GM21576 (cell line): ENCODE measurements around the gene PON2.
"Not testable (repeated sequence)": the region's sequence is repeated elsewhere in the genome, so short reads cannot be mapped to it uniquely, and the experiment has no call there.

ENCODE experiments used
- ATAC-seq: cut with Tn5 transposase; IDR thresholded peaks from one replicate; pipeline ENCODE4 v1.9.1; 2021; ENCODE audit warnings: mild to moderate bottlenecking, moderate library complexity; ENCODE audit not compliant: unreplicated experiment

PON2 gene

DNA sequence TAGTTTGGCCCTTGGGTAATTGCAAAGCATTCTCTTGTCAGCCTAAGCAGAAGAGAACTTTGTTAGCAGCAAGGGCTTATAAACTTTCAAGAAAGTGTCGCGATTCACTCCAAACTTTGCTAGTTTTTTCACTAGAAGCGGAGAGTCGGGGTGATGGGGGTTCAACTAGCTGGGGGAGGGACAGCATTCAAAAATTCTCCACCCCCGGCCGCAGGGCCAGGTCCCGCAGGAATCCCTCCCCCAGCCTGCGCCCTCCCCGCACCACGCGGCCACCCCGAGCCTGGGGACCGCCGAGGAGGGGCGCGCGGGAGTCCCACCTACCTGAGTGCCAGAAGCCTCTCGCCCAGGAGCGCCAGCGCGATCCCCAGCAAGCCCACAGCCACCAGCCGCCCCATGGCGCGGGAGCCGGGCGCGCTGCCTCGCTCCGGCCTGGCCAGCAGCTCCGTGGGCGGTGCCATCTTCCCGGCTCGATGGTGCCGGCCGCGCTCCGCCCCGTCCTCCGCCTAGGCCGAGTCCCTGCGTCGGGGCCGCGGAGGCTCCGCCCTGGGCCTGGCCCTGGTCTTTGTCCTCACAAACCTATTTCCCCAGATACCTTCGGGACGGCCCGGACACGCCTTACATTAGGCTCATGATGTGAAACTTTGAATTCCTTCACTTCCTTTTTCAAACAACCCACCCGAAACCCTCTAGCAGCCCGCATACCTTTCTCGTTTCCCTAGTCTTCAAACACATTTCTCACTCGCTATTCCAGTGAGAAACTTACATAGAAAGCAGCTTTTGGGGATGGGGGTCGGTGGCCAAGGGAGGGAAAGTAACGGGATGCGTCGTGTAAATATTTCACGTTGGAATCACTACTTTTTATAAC lies at the start of gene PON2:
Gene PON2 (minus strand): TSS at position 472 of the 865 bp plus-strand sequence. CDS start 77 bp downstream, at position 395.
- peak; percentile 94 for ATAC-seq

DNA sequence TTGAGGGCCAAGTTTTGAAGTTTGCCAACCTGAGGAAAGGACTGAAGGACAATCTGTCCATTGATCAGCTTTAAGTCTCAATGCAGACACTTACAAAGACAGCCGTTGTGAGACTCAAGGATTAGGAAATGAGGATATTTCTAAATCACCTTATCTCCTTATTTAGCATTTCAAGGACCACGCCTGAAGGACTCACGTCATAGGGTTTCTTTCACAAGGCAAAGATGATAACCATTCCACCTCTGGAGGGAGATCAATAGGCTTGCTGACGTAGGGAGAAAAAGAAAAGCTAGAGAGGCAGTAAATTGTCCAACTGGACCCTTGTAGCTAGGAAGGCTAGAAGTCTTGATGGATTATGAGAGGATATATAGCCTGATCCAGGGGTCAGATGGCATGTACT lies 47.6 kb upstream of the PON2 start:
- no peak for ATAC-seq

DNA sequence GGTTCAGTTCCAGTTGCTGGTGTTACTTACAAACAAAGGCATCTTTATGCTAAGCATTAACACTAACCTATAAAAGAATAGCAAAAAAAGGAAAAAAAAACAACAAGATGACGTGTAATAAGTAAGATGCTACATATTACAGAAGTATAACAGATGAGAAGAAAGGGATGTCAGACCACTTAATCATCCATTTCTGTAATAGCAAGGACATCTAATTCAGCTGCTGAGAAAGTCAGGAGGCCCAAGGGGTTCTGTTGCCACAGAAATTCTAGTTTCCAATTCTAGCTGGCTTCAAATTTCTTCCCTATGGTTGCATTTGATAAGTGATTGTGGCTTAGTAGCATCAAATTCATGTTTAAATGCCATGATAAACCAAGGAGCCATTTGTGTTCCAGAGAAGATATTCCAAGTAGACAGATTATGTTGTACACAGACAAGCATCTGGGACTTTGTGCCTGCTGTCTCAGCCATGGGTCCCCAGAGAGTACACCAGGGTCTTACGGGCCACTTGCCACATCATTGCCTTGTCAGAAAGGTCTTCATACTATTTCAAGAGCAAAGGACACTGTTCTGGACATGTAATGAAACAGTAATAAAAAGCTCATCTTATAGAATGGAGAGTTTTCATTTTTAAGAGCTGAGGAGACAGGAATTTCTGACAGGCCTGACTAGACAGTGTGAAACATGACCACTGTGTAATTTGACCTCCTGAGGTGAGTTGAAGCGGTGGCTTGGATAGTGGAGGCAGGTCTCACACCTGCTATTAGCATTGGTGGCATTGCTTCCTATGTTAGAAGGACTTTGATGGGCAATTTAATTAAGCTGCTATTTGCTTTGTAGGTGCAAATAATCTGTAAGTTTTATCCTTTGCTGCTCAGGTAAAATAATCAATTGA lies 46.7 kb upstream of the PON2 start:
- no peak for ATAC-seq

DNA sequence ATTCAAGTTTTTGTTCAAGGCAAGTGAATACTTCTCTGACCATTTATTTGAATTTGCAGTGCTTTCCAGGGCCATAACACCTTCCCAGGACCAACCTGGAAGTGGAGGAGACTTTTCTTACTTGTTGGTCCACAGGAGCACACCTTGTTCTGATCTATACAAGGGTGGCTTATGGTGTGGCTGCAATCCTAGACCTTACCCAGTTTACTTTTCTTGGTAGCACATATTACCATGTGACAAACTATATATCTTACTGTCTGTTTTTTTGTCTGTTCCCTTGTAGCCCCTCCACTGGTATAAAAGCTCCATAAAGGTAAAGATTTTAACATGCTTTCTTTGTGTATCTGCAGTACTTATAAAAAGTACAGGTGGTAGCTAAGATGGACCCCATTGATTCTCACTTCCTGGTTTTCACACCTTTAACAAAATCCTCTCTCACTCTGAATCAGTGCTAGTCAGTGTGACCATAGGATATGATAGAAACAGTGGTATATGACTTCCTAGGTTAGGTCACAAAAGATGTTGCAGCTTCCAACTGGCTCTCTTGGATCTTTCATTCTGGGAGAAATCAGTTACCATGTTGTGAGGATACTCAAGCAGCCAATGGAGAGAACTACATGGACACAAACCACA lies 45.3 kb upstream of the PON2 start:
- ATAC-seq, result peak; percentile 60

DNA sequence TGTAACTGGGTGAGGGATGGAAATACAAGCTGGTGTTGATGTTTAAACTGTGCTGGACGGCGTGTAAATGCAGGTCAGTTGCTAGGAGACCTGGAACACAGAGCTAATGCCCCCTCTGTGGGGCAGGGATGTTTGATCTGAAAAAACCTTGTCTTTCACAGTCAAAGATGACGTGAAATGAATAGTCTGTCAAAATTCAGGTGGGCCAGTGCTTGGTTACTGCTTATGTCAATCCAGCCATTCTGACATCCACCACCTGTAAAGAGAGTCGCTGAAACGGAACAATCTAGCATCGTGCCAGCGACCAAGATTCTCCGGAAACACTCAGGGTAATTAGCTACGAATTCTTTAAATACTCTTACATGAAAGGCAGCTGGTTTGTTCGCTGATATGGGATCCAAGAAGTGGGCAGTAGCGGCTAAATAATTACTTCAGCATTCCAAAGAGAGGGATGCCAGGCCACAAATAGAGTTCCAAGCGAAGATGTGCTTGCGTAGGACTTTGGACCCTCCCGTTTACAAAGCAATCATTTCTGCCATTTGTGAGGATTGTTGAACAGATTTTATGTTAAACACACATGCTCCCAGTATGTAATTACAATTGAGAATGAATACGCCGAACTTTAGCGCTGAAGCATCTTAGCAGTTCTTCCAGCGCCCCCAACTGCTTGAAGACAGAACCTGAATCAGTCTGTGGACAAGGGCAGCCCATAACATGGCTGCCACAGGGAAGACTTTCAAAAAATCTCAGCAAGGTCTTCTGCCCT lies 43.6 kb upstream of the PON2 start:
- no peak for ATAC-seq

DNA sequence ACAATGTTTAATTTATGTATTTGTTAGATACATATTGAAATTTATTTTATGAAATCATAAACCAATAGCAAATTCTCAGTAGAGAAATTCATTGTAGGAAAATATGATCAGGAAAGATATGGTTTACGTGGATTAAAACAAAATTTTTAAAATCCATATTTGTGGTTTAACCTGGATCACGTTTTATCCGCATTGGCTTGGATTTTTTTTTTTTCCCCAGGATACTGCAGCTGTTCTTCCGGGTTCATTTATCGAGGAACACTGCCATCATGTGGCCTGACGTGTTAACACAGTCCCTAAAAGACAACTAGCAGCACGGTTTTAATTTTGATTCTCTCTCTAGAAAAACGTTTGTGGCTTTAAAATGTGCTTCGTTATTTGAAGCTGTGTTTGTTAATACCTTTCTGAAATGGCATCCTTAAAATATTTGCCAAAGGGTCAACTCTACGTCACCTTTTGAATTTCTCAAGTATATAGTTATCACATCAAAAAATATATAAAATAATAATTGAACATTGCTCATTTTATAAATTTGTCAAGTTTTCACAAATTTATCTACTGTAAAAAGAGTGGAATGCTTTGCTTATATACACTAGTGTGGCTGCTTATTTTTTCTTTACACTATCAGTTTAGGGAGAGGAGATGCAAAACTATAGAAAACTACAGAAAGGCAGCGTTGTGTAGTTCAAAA lies 42.2 kb upstream of the PON2 start:
- ATAC-seq, result peak; percentile 61

DNA sequence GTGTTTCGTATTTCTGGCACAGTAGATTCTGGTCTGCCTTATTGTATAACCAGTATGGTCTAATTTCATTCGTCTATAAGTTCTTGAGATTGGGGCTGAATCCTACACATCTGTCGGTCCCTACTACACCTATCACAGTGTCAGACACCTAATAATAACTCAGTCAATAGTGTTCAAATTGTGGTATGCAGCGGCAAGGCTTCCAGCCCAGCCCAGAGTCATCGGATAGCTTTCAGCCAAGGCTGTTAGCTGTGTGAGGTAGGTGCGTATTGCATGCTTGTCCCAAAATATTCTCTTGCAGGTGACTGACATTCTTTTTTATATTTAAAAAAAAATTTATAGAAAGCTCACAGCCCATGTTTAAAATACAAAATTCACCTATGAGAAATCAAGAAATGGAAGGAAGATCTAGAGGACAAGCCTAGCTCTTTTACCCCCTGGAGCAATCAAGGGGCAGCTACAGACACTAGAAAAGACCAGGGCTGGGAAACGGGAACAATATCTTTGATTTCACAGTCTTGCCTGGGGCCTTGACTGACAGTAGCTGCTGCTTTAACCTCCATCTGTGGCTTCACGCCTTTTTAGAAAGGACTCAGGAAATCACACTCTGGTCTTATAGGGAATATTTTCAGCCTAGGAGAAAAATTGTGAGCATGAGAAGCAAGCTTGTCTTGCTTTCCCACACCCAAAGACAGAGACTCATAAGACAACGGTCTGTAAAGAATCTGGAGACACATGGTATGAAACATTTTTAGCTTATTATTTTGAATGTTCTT lies 41.4 kb upstream of the PON2 start:
- no peak for ATAC-seq

DNA sequence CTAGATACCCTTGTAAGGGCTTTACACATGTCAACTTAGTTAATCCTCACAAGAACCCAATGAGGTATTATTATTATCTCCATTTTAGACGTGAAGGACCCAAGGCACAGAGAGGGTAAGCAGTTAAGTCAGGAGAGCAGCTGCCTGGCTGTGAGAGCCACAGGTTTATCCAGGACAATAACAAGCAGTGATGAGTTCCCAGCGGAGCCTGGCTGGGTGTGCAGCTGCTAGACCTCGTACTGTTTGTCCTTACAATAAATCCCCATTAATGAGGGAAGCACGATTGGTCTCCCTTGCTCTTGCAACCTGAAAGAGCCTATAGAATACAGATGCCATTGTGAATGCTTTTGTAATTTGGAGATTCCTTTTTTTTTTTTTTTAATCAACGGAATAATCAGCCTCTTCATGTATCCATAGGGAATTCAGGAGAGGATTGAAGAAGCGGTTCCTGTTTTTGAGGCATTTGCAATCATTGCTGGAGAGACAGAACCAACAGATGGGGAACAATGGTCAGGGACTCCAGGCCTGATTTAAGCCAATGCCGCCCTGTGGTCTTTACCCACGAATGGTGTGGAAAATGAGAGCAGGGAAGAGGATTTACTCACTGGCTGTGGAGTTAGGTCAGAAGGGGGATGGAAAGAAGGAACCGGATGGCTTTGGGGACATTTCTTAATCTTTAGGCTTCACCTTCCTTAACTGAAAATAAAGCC lies 38.6 kb upstream of the PON2 start:
- ATAC-seq, result no peak

DNA sequence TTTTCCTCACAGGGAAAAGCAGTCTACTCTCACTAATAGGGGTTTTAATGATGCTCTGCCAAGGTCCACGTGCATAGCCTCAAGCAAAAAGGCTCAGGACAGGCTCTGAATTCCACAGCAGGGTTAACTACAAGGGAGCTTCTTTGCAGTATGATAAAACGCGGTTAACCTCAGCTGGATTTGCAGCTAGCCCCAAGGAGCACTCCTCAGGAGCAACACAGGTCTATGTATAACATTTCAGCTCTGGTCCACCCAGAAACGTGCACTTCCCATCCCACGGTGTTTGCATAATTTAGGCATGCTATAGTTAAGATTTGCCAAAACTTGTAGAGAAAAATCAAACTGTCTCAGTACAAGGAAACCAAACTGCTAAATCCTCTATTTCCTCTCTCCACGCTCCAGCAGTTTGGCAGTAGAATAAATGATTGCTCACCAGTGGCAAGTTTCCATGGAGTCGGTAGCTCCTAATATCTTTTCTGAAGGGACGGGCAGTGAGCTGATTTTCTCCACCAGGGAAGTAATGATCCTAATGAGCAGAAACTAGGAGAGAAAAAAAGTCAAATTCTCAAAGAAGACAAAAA lies 37.8 kb upstream of the PON2 start:
- ATAC-seq, result no peak

DNA sequence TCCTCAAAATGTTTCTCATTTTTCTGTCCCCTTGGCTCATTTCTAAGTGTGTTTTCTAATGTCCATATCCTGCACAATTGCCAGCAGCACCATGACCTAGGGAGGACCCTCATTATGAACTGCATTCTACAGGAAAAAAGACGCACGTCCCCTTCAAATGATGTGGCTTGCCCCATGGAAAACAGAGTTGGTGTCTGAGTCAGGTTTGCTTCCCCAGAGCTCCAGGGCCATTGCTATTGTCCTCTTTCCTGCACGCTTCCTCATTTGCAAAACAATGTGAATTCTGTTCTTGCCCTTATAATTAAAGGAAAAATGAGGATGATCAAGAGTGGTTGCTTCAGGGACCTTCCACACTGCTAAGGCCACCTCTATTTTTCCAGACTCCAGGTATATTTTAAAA lies 36.2 kb upstream of the PON2 start:
- ATAC-seq, result no peak

DNA sequence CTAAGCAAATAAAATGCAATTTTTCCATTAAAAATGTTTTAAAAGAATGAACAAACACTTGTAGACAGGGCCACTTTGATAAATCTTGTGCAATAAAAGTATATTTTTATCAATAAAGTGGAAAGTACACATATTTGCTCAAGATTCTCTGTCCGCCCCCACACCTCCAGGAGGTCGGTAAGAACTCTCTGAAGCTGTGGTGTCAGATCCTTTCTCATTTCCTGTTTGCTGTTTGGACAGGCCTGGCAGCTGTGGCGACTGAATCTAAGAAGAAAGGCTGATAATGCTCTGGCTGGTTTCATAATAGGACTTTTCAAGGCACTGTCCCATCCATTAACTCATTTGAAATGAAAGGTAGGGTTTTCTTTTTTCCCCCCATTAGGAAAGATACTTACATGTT lies 35.6 kb upstream of the PON2 start:
- ATAC-seq, result peak; percentile 99

DNA sequence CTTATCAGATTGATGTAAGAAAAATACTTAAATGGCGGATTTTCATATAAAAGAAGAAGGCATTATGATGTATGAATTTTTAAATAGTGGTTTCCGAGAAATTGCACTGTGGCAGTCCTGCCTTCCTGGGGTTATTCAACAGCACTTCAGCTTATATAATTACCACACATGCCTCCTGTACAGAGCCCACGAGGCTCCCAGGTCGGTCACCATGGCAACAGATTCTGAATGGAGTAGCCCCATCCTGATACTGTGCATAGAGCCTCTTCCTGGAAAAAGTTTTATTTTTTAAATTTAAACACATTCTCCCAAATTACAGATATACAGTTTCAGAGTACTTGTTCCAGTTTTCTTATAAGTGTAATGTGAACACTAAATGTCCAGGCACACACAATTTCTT lies 35.0 kb upstream of the PON2 start:
- no peak for ATAC-seq

DNA sequence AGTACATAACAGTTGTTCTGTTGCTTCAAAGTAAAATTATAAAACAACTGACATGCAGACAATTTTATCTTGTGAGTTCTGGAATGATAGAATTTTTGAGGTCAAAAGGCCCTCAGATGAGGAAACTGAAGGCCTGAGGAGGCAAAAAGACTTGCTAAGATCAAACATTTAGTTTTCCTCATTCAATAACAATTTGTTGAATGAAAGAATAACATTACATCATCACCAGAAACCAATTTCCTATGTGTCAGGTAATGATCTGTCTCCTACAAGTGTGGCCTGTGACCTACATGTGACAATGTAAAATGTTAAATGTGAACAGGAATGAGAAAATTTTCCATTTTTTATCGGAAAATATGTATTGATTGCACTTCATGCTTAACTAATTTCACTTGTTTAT lies 34.4 kb upstream of the PON2 start:
- no peak for ATAC-seq

DNA sequence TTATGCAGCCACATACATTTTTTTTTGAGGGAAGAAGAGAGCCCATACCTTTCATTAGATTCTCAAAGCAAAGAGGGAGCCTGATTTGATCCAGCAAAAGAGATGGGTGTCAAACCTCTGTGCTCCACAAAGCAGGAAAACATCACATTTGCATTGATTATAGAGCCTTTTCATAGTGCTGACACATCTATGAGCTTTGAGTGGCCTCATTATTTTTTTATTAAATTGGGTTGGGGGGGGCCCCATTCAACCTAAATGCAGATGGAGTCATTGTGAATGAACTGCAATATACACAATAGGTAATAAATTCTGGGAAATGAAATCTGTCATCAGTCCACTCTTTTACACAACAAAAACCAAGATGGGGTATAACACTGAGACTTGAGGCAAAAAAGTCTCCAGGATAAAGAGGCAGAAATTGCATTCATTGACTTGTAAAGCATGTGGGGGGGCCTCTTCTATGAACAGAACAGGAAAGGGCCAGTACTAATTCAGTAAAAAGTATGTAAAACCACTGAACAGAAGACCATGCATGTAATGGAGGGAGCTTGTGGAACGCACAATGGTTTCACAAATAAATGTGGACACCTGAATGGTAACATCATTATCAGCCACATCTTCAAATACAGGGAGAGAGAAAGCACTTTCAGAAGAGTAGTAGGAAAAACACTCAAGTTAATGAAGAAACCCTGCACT lies 33.2 kb upstream of the PON2 start:
- ATAC-seq, result no peak

DNA sequence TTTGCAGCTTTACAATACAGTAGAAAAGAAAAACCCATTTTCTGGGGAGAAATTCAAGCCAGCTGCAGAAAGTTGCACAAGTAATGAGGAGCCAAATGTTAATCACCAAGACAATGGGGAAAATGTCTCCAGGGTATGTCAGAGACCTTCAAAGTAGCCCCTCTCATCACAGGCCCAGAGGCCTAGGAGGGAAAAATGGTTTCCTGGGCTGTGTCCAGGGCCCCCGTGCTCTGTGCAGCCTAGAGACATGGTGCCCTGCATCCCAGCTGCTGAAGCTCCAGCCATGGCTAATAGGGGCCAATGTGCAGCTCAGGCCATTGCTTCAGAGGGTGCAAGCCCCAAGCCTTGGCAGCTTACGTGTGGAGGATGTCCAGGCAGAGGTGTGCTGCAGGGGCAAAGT lies 25.8 kb upstream of the PON2 start:
- not testable (repeated sequence) for ATAC-seq

DNA sequence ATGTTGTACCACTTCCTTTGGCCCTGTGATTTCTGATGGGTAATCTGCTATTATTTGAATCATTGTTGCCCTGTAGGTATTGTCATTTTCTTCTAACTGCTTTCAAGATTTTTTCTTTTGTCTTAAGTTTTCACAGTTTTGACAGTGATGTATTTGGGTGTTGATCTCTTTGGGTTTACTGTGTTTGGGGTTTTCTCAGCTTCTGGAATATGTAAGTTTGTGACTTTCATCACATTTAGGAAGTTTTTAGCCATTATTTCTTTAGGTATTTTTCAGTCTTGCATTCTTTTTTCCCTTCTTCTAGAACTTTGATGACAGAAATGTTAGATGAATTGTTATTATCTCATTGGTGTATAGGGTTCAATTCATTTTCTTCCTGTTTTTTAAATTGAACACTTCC lies 23.1 kb upstream of the PON2 start:
- no peak for ATAC-seq

DNA sequence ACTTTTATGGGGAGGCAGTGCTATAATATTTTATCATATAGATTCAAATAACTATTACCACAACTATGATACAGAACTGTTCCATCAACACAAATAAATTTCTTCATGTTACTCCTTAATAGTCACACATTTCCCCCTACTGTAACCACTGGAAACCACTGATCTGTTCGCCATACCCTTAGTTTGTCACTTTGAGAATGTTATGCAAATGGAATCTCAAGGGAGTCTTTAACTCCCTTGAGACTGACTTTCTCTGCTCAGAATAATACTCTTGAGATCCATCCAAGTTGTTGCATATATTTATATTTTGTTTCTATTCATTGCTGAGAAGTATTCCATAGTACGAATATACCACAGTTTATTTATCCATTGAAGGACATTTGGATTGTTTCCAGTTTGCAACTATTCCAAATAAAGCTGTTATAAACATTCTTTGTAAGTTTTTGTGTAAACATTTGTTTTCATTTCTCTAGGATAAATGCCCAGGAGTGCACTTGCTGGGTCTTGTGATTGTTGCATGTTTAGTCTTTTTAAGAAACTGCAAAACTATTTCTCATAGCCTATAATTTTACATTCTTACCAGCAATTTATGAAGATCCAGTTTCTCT lies 19.7 kb upstream of the PON2 start:
- peak; percentile 48 for ATAC-seq
